ENCODE data around the gene GCK.

Gene GCK

GRCh38 chr7:44222776-44223261, 33.6 kb upstream of the GCK start:
- H3K4me3 ChIP-seq (ENCODE audit: control insufficient read depth, low read depth, low read length) = no peak overlapping the region
- TF ChIP-seq, protein P1, sequence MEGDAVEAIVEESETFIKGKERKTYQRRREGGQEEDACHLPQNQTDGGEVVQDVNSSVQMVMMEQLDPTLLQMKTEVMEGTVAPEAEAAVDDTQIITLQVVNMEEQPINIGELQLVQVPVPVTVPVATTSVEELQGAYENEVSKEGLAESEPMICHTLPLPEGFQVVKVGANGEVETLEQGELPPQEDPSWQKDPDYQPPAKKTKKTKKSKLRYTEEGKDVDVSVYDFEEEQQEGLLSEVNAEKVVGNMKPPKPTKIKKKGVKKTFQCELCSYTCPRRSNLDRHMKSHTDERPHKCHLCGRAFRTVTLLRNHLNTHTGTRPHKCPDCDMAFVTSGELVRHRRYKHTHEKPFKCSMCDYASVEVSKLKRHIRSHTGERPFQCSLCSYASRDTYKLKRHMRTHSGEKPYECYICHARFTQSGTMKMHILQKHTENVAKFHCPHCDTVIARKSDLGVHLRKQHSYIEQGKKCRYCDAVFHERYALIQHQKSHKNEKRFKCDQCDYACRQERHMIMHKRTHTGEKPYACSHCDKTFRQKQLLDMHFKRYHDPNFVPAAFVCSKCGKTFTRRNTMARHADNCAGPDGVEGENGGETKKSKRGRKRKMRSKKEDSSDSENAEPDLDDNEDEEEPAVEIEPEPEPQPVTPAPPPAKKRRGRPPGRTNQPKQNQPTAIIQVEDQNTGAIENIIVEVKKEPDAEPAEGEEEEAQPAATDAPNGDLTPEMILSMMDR (IDR thresholded peaks at IDR 0.05; ENCODE audit: control insufficient read depth, insufficient read depth, low read depth, low read length, missing control alignments) = no peak
- DNase-seq (ENCODE audit: low read depth) = no peak

DNA sequence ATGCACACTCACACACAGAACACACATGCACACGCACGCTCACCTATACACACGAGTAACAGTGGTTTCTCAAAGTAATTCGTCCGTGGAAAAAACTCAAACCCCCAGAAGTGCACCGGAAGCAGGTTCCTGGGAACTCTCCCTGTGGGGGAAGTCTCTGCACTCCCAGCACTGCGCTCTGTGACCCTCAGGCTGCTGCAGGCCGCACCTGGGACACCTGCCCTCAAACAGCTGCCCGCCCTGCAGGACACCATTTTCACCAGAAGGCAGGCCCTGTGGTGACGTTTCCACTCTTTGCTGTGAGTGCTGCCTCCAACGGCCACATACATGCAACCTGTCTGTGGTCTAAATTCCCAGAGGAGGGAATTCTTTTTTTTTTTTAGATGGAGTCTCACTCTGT, 32.8 kb upstream of the GCK start:
- TF ChIP-seq, protein P1 (IDR thresholded peaks at IDR 0.05; ENCODE audit: control insufficient read depth, insufficient read depth, low read depth, low read length, missing control alignments) = no peak
- DNase-seq (ENCODE audit: low read depth) = no peak
- no peak overlapping the region for H3K4me3 ChIP-seq (ENCODE audit: control insufficient read depth, low read depth, low read length)

GRCh38 chr7:44221231-44221791, 32.1 kb upstream of the GCK start:
- DNase-seq (ENCODE audit: low read depth) = no peak
- TF ChIP-seq, protein P1 (IDR thresholded peaks at IDR 0.05; ENCODE audit: control insufficient read depth, insufficient read depth, low read depth, low read length, missing control alignments) = no peak

GRCh38 chr7:44220358-44221112, 31.3 kb upstream of the GCK start:
- no peak for DNase-seq (ENCODE audit: low read depth)
- TF ChIP-seq, protein P1 (IDR thresholded peaks at IDR 0.05; ENCODE audit: control insufficient read depth, insufficient read depth, low read depth, low read length, missing control alignments) = no peak
- H3K4me3 ChIP-seq (ENCODE audit: control insufficient read depth, low read depth, low read length) = no peak overlapping the region

More at GRCh38 chr7:44221231-44221791, 32.1 kb upstream of the GCK start:
- H3K4me3 ChIP-seq (ENCODE audit: control insufficient read depth, low read depth, low read length) = no peak overlapping the region

DNA sequence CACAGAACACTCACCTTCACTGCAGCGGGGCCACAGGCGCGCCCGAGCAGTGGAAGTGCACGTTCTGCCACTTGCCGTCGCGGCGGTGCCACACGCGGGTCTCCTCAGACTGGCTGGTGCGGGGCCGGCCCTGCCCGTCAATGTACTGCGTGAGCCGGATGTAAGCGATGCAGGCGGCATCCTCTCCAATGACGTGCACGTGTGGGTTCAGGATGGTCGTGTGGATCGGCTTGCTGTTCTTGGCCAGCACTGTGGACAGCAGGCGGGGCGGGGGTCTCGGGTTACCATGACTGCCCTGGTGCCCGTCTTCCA, 30.8 kb upstream of the GCK start:
- no peak for DNase-seq (ENCODE audit: low read depth)
- TF ChIP-seq, protein P1 (IDR thresholded peaks at IDR 0.05; ENCODE audit: control insufficient read depth, insufficient read depth, low read depth, low read length, missing control alignments) = no peak

GRCh38 chr7:44219371-44220045, 30.3 kb upstream of the GCK start:
- TF ChIP-seq, protein P1 (IDR thresholded peaks at IDR 0.05; ENCODE audit: control insufficient read depth, insufficient read depth, low read depth, low read length, missing control alignments) = no peak
- H3K4me3 ChIP-seq (ENCODE audit: control insufficient read depth, low read depth, low read length) = no peak overlapping the region
- no peak for DNase-seq (ENCODE audit: low read depth)

More for the DNA sequence above, 30.8 kb upstream of the GCK start:
- H3K4me3 ChIP-seq (ENCODE audit: control insufficient read depth, low read depth, low read length) = no peak overlapping the region
